Sigmoid colon (tissue), 4 donors: ENCODE results near the gene NFATC2IP.

Experiments
- EP300 ChIP-seq, 4 donors: sonication (generic); formaldehyde crosslinking; IDR thresholded peaks; one replicate each; pipeline ENCODE4 v1.6.1; 2017; ENCODE audit warnings: antibody characterized with exemption in 4 of 4
- POLR2A ChIP-seq, 2 donors: fragments of 450-650 bp; IDR thresholded peaks; one replicate each; pipeline ENCODE4 v1.6.1; 2016; ENCODE audit warnings: antibody characterized with exemption in 2 of 2, mild to moderate bottlenecking in 2 of 2, moderate library complexity in 2 of 2
- POLR2AphosphoS5 ChIP-seq, 4 donors: sonication (generic); formaldehyde crosslinking; IDR thresholded peaks; one replicate each; pipeline ENCODE4 v1.6.1; 2017; ENCODE audit warnings: antibody characterized with exemption in 4 of 4
- TF ChIP-seq, protein P1 (sequence below), 4 experiments: fragments of 450-650 bp in 3 of 4; fragments of 200-600 bp in 1 of 4; IDR thresholded peaks; one replicate each; pipeline ENCODE4 v1.5.1; 2016 to 2019; ENCODE audit warnings: antibody characterized with exemption in 4 of 4, mild to moderate bottlenecking in 3 of 4, moderate library complexity in 2 of 4

DNA sequence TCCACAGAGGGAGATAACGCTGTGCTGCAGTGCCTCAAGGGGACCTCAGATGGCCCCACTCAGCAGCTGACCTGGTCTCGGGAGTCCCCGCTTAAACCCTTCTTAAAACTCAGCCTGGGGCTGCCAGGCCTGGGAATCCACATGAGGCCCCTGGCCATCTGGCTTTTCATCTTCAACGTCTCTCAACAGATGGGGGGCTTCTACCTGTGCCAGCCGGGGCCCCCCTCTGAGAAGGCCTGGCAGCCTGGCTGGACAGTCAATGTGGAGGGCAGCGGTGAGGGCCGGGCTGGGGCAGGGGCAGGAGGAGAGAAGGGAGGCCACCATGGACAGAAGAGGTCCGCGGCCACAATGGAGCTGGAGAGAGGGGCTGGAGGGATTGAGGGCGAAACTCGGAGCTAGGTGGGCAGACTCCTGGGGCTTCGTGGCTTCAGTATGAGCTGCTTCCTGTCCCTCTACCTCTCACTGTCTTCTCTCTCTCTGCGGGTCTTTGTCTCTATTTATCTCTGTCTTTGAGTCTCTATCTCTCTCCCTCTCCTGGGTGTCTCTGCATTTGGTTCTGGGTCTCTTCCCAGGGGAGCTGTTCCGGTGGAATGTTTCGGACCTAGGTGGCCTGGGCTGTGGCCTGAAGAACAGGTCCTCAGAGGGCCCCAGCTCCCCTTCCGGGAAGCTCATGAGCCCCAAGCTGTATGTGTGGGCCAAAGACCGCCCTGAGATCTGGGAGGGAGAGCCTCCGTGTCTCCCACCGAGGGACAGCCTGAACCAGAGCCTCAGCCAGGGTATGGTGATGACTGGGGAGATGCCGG is 18.2 kb upstream of the NFATC2IP start:
- TF ChIP-seq POLR2AphosphoS5 (IDR thresholded peaks at IDR 0.05) (no peak), POLR2A (IDR thresholded peaks at IDR 0.05) (no peak), EP300 (IDR thresholded peaks at IDR 0.05) (no peak)
- TF ChIP-seq, protein P1, sequence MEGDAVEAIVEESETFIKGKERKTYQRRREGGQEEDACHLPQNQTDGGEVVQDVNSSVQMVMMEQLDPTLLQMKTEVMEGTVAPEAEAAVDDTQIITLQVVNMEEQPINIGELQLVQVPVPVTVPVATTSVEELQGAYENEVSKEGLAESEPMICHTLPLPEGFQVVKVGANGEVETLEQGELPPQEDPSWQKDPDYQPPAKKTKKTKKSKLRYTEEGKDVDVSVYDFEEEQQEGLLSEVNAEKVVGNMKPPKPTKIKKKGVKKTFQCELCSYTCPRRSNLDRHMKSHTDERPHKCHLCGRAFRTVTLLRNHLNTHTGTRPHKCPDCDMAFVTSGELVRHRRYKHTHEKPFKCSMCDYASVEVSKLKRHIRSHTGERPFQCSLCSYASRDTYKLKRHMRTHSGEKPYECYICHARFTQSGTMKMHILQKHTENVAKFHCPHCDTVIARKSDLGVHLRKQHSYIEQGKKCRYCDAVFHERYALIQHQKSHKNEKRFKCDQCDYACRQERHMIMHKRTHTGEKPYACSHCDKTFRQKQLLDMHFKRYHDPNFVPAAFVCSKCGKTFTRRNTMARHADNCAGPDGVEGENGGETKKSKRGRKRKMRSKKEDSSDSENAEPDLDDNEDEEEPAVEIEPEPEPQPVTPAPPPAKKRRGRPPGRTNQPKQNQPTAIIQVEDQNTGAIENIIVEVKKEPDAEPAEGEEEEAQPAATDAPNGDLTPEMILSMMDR (IDR thresholded peaks at IDR 0.05) = no peak
